T-helper 2 cell (primary cell): ENCODE data around the gene ESCO1.
"Not testable (repeated sequence)": the region's sequence is repeated elsewhere in the genome, so short reads cannot be mapped to it uniquely, and the experiment has no call there.

ENCODE experiments used
- DNase-seq, 5 experiments: peaks; one replicate each; pipeline versions ENCODE4 v3.0.0 to v3.0.0-alpha.2; 2012 to 2022
- total RNA-seq, 2 donors: gene quantifications; one replicate each; lab custom pipeline; 2026; lab: John Stamatoyannopoulos, UW

Gene ESCO1
- 73.8 to 81.7 reads per million in 2 donors for total RNA-seq

DNA sequence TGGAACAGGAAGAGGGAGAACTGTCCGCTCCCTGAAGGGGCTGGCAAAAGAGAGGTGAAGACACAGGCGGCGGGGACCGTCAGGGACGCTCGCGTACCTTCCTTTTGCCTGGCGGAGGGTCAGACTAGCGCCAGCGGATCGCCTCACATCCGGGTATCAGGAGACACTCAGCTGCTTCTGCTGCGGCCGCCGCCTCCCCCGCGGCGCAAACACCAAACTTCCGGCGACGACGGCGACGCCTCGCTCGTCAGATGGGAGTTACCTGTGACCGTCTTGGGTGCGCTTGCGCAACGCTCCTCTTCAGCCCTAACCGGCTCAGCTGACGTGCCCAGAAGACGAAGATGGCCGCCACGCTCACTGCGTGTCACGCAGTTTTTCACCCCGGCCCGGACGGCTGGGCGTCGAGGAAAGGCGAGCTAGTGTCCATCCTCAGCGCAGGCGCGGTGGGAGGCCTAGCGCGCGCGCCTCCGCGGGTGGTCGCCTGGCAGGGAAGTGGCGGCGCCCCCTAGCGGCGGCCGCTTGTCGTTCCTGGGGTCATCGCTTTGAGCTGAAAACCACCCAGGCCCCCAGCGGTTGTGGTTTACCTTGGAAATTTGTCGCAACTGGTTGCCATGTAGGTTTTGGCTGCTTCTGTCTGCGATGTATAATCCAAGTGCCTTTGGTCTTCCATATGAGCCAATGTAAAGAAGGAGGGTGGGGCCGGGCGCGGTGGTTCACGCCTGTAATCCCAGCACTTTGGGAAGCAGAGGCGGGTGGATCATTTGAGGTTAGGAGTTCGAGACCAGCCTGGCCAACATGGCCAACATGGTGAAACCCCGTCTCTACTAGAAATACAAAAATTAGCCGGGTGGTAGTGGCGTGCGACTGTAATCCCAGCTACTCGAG lies at the start of gene ESCO1:
ESCO1 (minus strand) TSS at position 179 of the 885 bp plus-strand sequence. CDS start 25,861 bp downstream, outside the sequence.
- peak; percentile 84 to 99 (median 91) for DNase-seq

DNA sequence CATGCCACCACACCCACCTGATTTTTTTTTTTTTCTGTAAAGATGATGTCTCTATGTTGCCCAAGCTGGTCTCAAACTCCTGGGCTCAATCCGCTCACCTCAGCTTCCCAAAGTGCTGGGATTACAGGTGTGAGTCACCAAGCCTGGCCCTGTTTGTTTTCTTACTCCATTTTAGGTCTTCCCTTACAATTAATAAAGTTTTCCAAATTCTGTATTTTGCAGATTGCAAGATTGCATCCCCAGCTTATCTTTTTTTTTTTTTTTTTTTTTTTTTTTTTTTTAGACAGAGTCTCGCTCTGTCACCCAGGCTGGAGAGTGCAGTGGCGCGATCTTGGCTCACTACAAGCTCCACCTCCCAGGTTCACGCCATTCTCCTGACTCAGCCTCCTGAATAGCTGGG lies 39.9 kb upstream of the ESCO1 start:
- not testable (repeated sequence) for DNase-seq

- no peak for DNase-seq
Observed at GRCh38 chr18:21638822-21639221, 38.3 kb upstream of the ESCO1 start.

GRCh38 chr18:21636769-21637168 lies 36.3 kb upstream of the ESCO1 start:
- DNase-seq: no peak

GRCh38 chr18:21634588-21635199 lies 34.2 kb upstream of the ESCO1 start:
- DNase-seq: no peak

GRCh38 chr18:21632393-21632792 lies 31.9 kb upstream of the ESCO1 start:
- DNase-seq: no peak

DNA sequence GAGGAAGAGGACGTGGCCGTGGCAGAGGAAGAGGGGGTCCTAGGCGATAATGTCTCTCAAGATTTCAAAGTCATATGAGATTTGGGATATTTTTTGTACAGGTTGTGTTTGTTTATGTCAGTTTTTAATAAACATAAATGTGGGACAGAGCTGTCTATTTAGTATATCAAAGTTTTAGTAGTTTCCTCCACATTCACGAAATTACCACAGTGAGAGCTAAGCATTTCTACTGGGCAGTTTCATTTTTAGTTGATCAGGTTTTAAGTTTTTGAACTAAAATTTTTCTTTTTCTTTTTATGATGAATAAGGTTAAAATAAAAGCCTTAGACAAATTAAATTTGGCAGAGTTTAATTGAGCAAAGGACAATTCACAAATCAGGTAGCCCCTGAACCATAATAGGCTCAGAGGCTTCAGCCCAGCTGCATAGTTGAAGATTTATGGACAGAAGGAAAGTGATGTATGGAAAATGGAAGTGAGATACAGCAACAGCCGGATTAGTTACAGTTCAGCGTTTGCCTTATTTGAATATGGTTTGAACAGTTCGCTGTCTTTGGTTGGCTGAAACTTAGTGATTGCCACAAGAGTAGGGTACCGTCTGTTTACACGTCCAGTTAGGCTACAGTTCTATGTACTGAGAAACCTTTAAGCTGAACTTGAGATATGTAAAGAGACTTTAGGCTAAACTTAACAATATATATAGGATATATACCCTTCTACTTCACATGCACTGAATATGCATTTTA lies 28.8 kb upstream of the ESCO1 start:
- no peak for DNase-seq

DNA sequence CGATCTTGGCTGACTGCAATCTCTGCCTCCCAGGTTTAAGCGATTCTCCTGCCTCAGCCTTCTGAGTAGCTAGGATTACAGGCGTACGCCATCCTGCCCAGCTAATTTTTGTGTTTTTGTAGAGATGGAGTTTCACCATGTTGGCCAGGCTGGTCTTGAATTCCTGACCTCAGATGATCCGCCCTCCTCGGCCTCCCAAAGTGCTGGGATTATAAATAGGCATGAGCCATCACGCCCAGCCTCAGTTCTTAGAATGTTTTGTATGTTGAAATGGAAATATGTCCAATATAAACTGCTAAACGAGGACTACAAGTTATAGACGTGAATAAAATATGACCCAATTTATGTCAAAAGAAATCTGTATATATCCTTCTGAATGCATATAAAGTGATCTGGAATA lies 21.1 kb upstream of the ESCO1 start:
- DNase-seq: not testable (repeated sequence)

DNA sequence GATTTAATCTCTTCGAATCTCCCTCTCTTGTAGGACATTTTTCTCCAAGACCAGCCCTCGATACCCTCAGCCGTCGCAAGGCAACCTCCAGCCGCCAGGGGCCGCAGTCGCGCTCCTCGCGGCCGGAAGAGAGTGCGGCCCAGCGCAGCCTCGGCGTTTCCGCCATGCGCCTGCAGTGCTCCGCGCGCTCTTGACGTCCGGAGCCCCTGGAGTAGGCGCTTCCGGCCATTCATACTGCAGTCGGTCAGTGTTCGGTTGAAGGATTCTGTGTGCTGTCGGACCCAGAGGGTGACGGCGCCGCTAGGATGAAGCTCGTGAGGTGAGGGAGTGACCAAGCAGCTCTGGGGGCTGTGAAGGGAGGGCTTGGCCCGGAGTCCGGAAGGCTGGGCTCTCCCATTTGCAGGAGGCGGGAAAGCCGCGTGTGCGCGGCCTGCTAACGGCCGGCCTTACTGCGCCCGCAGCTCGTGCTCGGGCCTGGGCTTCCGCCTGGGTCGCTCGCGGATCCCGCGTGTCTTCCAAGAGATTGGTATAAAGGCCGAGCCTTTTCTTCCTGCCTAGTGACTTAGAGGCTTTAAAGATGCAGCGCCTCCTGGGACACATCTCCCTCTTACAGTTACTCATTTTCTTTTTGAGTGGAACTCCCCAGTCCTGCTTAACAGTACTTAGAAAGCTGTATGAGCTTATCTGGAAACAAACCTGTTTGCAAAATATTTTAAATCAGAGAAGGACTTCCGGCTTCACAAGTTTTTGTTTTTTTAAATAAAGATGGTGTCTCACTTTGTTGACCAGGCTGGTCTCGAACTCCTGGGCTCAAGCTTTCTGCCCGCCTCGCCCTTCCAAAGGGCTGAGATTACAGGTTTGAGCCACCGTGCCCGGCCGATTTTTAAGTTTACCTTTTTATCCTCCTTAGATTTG lies 11.9 kb upstream of the ESCO1 start, which contains the start of gene SNRPD1:
SNRPD1 (plus strand) TSS at position 190 of the 915 bp plus-strand sequence; CDS start at position 306, 116 bp downstream.
- DNase-seq: peak; percentile 74 to 94 (median 78)

DNA sequence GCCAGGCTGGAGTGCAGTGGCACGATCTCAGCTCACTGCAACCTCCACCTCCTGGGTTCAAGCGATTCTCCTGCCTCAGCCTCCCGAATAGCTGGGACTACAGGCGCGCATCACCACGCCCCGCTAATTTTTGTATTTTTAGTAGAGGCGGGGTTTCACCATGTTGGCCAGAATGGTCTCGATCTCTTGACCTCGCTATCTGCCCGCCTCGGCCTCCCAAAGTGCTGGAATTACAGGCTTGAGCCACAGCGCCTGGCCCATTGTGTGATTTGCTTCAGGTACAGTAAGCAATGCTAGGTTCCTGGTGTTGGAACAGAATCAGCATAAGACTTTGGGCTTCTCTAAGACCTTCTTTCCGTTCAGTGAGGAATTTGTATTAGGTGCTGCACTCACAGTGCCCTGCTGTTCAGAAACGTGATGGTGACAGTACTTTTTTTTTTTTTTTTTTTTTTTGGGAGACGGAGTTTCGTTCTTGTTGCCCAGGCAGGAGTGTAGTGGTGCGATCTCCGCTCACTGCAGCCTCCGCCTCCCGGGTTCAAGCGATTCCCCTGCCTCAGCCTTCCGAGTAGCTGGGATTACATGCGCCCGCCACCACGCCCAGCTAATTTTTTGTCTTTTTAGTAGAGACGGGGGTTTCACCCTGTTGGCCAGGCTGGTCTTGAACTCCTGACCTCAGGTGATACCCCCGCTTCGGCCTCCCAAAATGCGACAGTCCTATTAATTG lies 11.1 kb upstream of the ESCO1 start:
- DNase-seq: peak in 1 of 5 experiments; percentile 16

GRCh38 chr18:21605213-21605612 lies 4.7 kb upstream of the ESCO1 start:
- DNase-seq: no peak

GRCh38 chr18:21604671-21605070 lies 4.2 kb upstream of the ESCO1 start:
- no peak for DNase-seq

DNA sequence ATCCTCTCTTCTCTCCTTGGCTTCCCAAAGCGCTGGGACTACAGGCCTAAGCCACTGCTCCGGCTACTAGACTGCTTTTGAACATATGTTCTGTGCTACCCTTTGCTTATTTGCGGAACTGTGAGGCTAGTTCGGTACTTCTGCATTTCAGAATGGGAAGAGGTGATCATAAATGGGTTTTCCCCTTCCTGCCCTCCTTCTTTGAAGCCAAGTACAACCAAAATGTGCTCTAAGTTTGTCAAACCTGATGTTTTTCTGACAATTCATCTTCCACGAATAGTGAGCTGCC lies 1.7 kb upstream of the ESCO1 start:
- no peak for DNase-seq

- peak in 2 of 5 experiments; percentile 40 to 44 for DNase-seq
Observed at GRCh38 chr18:21599585-21600525, 649 bp downstream of the ESCO1 start.

DNA sequence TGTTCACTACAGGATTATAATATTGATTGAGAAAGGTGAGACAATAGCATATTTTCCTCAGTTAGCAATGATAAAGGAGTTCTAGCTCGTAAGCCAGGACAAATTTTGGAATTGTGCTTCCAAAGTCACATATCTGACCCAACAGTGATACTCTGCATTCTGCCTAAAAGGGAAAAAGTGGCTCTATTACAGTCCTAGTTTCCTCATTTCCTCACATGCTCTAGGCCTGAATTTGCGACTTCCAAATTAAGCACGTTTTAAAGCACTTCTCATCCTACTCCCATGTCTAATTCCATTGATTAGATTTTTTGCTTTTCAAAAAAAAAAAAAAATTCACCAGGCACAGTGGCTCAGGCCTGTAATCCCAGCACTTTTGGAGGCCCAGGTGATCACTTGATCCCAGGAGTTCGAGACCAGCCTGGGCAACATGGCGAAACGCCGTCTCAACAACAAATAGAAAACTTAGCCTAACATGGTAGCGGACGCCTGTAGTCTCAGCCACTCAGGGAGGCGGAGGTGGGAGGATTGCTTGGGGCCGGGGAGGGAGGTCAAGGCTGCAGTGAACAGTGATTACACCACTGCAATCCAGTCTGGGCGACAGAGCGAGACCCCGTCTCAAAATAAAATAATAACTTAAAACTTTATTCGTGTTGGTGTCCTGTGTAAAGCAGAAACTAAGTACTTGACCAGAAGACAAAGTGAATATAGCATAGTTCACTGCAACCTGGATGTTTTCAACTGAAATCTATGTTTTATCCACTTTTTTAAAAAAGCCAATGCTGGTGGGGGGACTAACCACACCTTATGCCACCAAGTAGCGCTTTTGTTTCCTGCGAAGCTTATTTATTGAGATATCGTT lies 1.5 kb downstream of the ESCO1 start:
- DNase-seq: peak in 1 of 5 experiments; percentile 8

- no peak for DNase-seq
Observed at GRCh38 chr18:21597620-21598019, 2.9 kb downstream of the ESCO1 start.

GRCh38 chr18:21593540-21594257 lies 6.8 kb downstream of the ESCO1 start:
- DNase-seq: peak in 1 of 5 experiments; percentile 67

DNA sequence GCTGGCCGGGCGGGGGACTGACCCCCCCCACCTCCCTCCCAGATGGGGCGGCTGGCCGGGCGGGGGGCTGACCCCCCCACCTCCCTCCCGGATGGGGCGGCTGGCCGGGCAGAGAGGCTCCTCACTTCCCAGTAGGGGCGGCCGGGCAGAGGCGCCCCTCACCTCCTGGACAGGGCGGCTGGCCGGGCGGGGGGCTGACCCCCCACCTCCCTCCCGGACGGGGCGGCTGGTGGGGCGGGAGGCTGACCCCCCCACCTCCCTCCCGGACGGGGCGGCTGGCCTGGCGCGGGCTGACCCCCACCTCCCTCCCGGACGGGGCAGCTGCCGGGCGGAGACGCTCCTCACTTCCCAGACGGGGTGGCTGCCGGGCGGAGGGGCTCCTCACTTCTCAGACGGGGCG lies 8.1 kb downstream of the ESCO1 start:
- DNase-seq: not testable (repeated sequence)

DNA sequence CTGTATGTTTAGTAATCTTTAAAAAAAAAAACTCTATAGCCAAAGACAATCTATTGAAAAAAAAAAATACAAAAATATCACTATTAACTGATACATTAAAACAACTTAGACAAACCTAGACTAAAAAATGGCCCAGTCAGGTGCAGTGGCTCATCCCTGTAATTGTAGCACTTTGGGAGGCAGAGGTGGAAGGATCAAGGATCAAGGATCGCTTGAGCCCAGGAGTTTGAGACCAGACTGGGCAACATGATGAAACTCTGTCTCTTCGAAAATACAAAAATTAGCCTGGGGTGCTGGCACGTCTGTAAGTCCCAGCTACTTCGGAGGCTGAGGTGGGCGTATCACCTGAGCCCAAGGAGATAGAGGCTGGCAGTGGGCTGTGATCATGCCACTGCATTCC lies 16.1 kb downstream of the ESCO1 start:
- DNase-seq: no peak
